ENCODE measurements around the gene AHSG. TPM values are rescaled to one million over a fixed set of nuclear protein-coding genes. Genes with fewer than 3 reads are reported as not detected.

Gene AHSG
- total and polyA plus RNA-seq, 2 donors (not counting 3 experiments of a cell fraction or from before 2014, with no cell fraction given) = not detected

DNA sequence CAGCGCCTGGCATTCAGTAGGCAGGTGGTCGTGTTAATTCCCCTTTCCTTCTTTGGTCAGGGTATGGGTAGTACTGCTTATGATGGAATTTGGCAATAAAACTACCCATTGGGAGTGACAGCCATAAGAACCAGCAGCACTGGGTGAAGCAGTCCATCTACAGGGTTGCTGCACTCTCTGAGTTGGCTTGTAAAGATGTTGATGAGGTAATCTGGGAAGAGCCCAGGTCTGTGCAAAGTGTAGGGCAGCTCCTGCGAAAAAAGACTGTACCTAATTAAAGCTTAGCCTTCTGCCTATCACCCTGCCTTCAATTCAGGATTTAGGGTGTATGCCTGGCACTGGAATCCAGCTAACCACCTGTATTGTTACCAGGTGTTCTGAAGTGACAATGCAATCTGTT lies 22.7 kb downstream of the AHSG start:
- POLR2A ChIA-PET = no interaction called here
- intact Hi-C loops (cut with micrococcal nuclease) (no loop called here), dilution Hi-C loops (cut with MboI; ENCODE audit: extremely low pct_ligation_motif_present, low sequenced_read_pairs) (no loop called here)
- no peak for TF ChIP-seq EZH2 (IDR thresholded peaks at IDR 0.05; ENCODE audit: borderline replicate concordance, low read depth, low read length, severe bottlenecking)
- no peak for TF ChIP-seq POLR2AphosphoS5 (IDR thresholded peaks at IDR 0.05; ENCODE audit: insufficient read depth, low read depth, low read length)
- no peak for TF ChIP-seq MYC (IDR thresholded peaks at IDR 0.05; ENCODE audit: low read depth, low read length)
- TF ChIP-seq, protein P1, sequence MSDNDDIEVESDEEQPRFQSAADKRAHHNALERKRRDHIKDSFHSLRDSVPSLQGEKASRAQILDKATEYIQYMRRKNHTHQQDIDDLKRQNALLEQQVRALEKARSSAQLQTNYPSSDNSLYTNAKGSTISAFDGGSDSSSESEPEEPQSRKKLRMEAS (IDR thresholded peaks at IDR 0.05; ENCODE audit: insufficient read depth, insufficient read length) = no peak
- TF ChIP-seq JUN (IDR thresholded peaks at IDR 0.05; ENCODE audit: borderline replicate concordance, insufficient read depth, insufficient read length, low read depth) = no peak
- no peak for TF ChIP-seq FOS (IDR thresholded peaks at IDR 0.05; ENCODE audit: borderline replicate concordance, insufficient read depth, low read length)
- no peak for TF ChIP-seq GATA2 (IDR thresholded peaks at IDR 0.05; ENCODE audit: insufficient read depth, insufficient read length, low read depth, low read length)
- Histone ChIP-seq H3K9me1 (replicated peaks; ENCODE audit: control insufficient read depth, extremely low read depth, insufficient read depth, low read length) (no peaks in the 10 kb centered on the region), H3K79me2 (ENCODE audit: control insufficient read depth, insufficient read depth, low read length) (no peaks in the 10 kb centered on the region), H3K4me2 (ENCODE audit: insufficient read depth, low read length) (no peak overlapping the region), H3K27ac (ENCODE audit: insufficient read depth, low read depth, low read length) (no peak overlapping the region), H4K20me1 (replicated peaks; ENCODE audit: control insufficient read depth, extremely low read depth, insufficient read depth, low read length) (no peaks in the 10 kb centered on the region), H3K27me3 (ENCODE audit: control insufficient read depth in 2 of 2, insufficient read depth in 2 of 2, low read length in 2 of 2) (no peaks in the 10 kb centered on the region), H3K9me3 (replicated peaks; ENCODE audit: control insufficient read depth, insufficient read depth, low read length) (no peaks in the 10 kb centered on the region), H2AFZ (ENCODE audit: low read depth, low read length) (no peak overlapping the region), H3K9ac (replicated peaks; ENCODE audit: extremely low read depth, insufficient read depth, low read length) (no peak overlapping the region), H3K4me1 (ENCODE audit: control insufficient read depth, extremely low read depth, insufficient read depth, low read length) (no peaks in the 10 kb centered on the region), H3K4me3 (replicated peaks in 1 of 3; ENCODE audit: insufficient read depth in 1 of 3, low read depth in 1 of 3, low read length in 3 of 3) (no peak overlapping the region), H3K36me3 (ENCODE audit: control insufficient read depth in 2 of 2, extremely low read depth in 1 of 2, insufficient read depth in 2 of 2, low read length in 2 of 2) (no peaks in the 10 kb centered on the region)
- no TSS peak for BruUV-seq (replicated peaks)
- CTCF ChIA-PET = no interaction called here
- DNase-seq (ENCODE audit: low read depth, low spot score) (no peak), FAIRE-seq (no peak)

DNA sequence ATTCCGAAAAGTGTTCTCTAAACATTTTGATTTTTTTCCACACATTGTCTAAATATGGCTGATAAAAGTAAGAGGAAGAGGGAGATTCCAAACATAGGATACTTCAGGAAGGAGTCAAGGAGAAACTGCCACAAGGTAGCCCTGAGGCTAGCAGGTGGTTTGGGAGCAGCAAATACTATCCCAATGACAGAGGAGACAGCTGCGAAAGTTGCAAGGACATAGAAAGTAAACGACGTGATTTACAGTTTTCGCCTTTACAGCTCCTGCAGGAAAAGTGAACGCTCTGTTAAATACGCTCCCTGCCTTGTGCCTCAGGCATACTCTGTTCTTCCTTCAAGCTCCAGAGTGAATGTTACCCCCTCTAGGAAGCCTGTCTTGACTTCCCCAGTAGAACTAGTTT lies 23.7 kb downstream of the AHSG start:
- Histone ChIP-seq H4K20me1 (replicated peaks; ENCODE audit: control insufficient read depth, extremely low read depth, insufficient read depth, low read length) (no peaks in the 10 kb centered on the region), H3K4me3 (replicated peaks in 1 of 3; ENCODE audit: insufficient read depth in 1 of 3, low read depth in 1 of 3, low read length in 3 of 3) (no peak overlapping the region), H3K9ac (replicated peaks; ENCODE audit: extremely low read depth, insufficient read depth, low read length) (no peak overlapping the region), H3K36me3 (ENCODE audit: control insufficient read depth in 2 of 2, extremely low read depth in 1 of 2, insufficient read depth in 2 of 2, low read length in 2 of 2) (no peaks in the 10 kb centered on the region), H3K4me2 (ENCODE audit: insufficient read depth, low read length) (no peak overlapping the region), H3K4me1 (ENCODE audit: control insufficient read depth, extremely low read depth, insufficient read depth, low read length) (no peaks in the 10 kb centered on the region), H3K9me1 (replicated peaks; ENCODE audit: control insufficient read depth, extremely low read depth, insufficient read depth, low read length) (no peaks in the 10 kb centered on the region), H3K27ac (ENCODE audit: insufficient read depth, low read depth, low read length) (no peak overlapping the region), H3K79me2 (ENCODE audit: control insufficient read depth, insufficient read depth, low read length) (no peaks in the 10 kb centered on the region), H3K9me3 (replicated peaks; ENCODE audit: control insufficient read depth, insufficient read depth, low read length) (no peaks in the 10 kb centered on the region), H3K27me3 (ENCODE audit: control insufficient read depth in 2 of 2, insufficient read depth in 2 of 2, low read length in 2 of 2) (no peaks in the 10 kb centered on the region), H2AFZ (ENCODE audit: low read depth, low read length) (no peak overlapping the region)
- intact Hi-C loops (cut with micrococcal nuclease) = no loop called here
- ChIA-PET CTCF (interaction anchor here (1.3 kb wide), 1 partner anchor 20 kb away, joined by 3 read pairs; no protein-coding TSS in a partner anchor), POLR2A (no interaction called here)
- dilution Hi-C loops (cut with MboI; ENCODE audit: extremely low pct_ligation_motif_present, low sequenced_read_pairs) = no loop called here
- DNase-seq (ENCODE audit: low read depth, low spot score) (no peak), FAIRE-seq (no peak)
- TF ChIP-seq, protein P1 (IDR thresholded peaks at IDR 0.05; ENCODE audit: insufficient read depth, insufficient read length) = no peak
- TF ChIP-seq, protein P2, sequence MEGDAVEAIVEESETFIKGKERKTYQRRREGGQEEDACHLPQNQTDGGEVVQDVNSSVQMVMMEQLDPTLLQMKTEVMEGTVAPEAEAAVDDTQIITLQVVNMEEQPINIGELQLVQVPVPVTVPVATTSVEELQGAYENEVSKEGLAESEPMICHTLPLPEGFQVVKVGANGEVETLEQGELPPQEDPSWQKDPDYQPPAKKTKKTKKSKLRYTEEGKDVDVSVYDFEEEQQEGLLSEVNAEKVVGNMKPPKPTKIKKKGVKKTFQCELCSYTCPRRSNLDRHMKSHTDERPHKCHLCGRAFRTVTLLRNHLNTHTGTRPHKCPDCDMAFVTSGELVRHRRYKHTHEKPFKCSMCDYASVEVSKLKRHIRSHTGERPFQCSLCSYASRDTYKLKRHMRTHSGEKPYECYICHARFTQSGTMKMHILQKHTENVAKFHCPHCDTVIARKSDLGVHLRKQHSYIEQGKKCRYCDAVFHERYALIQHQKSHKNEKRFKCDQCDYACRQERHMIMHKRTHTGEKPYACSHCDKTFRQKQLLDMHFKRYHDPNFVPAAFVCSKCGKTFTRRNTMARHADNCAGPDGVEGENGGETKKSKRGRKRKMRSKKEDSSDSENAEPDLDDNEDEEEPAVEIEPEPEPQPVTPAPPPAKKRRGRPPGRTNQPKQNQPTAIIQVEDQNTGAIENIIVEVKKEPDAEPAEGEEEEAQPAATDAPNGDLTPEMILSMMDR (IDR thresholded peaks at IDR 0.05; ENCODE audit: extremely low read depth in 1 of 2, insufficient read depth in 1 of 2, low read depth in 1 of 2, low read length in 2 of 2) = no peak
- TF ChIP-seq FOS (IDR thresholded peaks at IDR 0.05; ENCODE audit: borderline replicate concordance, insufficient read depth, low read length) (no peak), EZH2 (IDR thresholded peaks at IDR 0.05; ENCODE audit: borderline replicate concordance, low read depth, low read length, severe bottlenecking) (no peak), MYC (IDR thresholded peaks at IDR 0.05; ENCODE audit: low read depth, low read length) (no peak)
- BruUV-seq (replicated peaks) = no TSS peak
